Activated T-helper 1 cell treated with anti-CD3 and anti-CD28 coated beads, Interleukin-12 subunit alpha, Interleukin-12 subunit beta, Interleukin-2, Interleukin-4 antibody, amounts not matched to agents 30 ng/mL and 10 ng/mL and 1 ng/mL, durations not matched to agents 14 hours and 24 hours and 36 hours (primary cell): ENCODE measurements around the gene BCR. TPM values are rescaled to one million over a fixed set of nuclear protein-coding genes. Genes with fewer than 3 reads are reported as not detected.

Experiments used
- DNase-seq: peaks from one replicate; pipeline ENCODE4 v3.0.0; 2021; ENCODE audit warnings: low spot score
- H3K27ac Mint-ChIP-seq: one replicate; pipeline ENCODE4 v1.8.0; 2021; ENCODE audit warnings: mild to moderate bottlenecking, mixed read lengths
- H3K27me3 Mint-ChIP-seq: one replicate; pipeline ENCODE4 v1.8.0; 2022; ENCODE audit warnings: mild to moderate bottlenecking, moderate library complexity, mixed read lengths; ENCODE audit not compliant: insufficient read depth
- H3K36me3 Mint-ChIP-seq: one replicate; pipeline ENCODE4 v1.8.0; 2021; ENCODE audit warnings: low read depth, mixed read lengths
- H3K4me1 Mint-ChIP-seq: one replicate; pipeline ENCODE4 v1.8.0; 2021; ENCODE audit warnings: low read depth, mixed read lengths
- H3K4me3 Mint-ChIP-seq: one replicate; pipeline ENCODE4 v1.8.0; 2021; ENCODE audit warnings: mild to moderate bottlenecking, moderate library complexity, mixed read lengths
- H3K9me3 Mint-ChIP-seq: one replicate; pipeline ENCODE4 v1.8.0; 2021; ENCODE audit warnings: mixed read lengths
- intact Hi-C: fragments of 100-400 bp; cut with micrococcal nuclease; formaldehyde crosslinking; loops from one replicate; pipeline ENCODE4 v1.15.1; 2024
- total RNA-seq: library from RNA; stranded (reverse); gene quantifications from 2 replicates; pipeline ENCODE4 v1.2.3, GENCODE V29; 2022

Gene BCR
- total RNA-seq, 1 donor from 2014 or later = 56.8 TPM

DNA sequence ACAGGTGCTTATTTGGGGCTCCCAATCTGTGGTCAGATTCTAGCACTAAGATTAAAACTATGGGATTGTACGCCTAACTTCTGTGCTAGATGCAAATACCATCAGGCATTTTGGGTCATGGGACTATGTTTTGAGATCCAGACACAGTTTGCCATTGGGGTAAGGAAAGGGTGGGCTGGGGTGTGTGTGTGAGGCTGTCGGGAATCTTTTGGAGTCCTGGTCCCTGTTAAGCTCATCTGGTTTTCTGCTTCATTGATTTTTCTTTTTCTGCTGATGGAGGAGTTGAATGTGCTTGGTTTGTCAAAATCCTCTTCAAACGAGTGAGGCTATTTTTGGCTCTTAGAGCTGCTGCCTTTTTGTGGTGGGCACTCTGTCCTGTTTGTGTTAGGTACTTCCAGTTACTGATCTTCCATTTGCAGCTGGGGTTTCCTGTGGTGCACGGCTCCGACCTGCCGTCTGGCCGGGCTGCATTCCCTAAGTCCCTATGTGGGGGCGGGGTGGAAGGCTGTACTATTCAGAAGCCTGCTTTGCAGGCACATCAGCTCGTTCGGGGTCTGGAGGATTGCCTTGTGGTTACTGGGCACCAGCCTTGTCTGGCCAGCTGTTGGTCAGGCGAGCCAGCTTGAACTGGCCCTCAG, 2.9 kb downstream of the BCR start:
- no peaks in the 10 kb centered on the region for H3K9me3 Mint-ChIP-seq
- H3K4me3 Mint-ChIP-seq = peak overlapping the region; percentile 92
- DNase-seq = no peak
- H3K27me3 Mint-ChIP-seq = no peaks in the 10 kb centered on the region
- intact Hi-C loops = no loop called here
- H3K4me1 Mint-ChIP-seq = peaks cover 72% of the 10 kb centered on the region
- peaks cover 30% of the 10 kb centered on the region for H3K36me3 Mint-ChIP-seq
- peak overlapping the region; percentile 95 for H3K27ac Mint-ChIP-seq

DNA sequence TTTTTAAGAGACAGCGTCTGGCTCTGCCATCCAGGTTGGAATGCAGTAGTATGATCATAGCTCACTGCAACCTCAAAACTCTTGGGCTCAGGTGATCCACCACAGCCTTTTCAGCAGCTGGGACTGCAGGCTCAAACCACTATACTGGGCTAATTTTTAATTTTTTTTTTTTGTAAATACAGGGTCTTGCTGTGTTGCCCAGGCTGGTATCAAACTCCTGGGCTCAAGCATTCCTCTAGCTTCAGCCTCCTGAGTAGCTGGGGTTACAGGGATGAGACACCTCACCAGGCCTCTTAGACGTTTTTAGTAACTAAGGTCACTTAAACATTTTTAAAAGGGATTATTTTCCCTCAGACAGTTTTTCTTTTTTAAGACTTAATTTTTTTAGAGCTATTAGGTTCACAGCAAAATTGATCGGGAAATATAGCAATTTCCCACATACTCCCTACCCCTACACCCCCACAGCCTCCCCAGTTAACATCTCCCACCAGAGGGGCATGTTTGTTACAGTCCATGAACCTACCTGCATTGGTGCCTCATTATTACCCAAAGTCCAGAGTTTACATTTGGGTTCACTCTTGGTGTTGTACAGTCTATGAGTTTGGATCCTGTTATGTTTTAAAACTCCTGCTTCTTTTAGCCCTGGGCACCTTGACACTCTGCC, 3.9 kb downstream of the BCR start:
- Mint-ChIP-seq H3K27me3 (no peaks in the 10 kb centered on the region), H3K4me3 (peak overlapping the region; percentile 92), H3K9me3 (no peaks in the 10 kb centered on the region), H3K36me3 (peaks cover 30% of the 10 kb centered on the region), H3K4me1 (peaks cover 62% of the 10 kb centered on the region), H3K27ac (peak overlapping the region; percentile 89)
- DNase-seq = no peak
- intact Hi-C loops = no loop called here

DNA sequence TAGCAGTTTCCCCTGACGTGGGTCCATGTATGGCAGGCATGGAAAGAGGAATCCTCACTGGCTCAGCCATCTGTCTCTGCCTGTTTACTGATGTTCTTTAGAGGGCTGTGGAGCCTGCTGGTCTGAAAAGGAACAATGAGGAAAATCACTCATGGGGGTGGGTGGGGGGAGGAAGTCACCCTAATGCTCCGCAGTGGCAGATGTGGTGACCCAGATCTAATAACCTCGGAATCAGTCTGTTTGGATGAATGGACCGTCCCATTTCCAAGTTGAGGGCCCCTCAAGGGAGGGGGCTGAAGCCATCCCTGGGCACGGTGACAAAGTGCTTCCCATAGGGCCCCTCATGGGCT, 4.4 kb downstream of the BCR start:
- Mint-ChIP-seq H3K27ac (peak overlapping the region; percentile 89), H3K27me3 (no peaks in the 10 kb centered on the region), H3K4me3 (peak overlapping the region; percentile 92), H3K4me1 (peaks cover 60% of the 10 kb centered on the region), H3K36me3 (peaks cover 30% of the 10 kb centered on the region), H3K9me3 (no peaks in the 10 kb centered on the region)
- DNase-seq = no peak
- intact Hi-C loops = no loop called here

DNA sequence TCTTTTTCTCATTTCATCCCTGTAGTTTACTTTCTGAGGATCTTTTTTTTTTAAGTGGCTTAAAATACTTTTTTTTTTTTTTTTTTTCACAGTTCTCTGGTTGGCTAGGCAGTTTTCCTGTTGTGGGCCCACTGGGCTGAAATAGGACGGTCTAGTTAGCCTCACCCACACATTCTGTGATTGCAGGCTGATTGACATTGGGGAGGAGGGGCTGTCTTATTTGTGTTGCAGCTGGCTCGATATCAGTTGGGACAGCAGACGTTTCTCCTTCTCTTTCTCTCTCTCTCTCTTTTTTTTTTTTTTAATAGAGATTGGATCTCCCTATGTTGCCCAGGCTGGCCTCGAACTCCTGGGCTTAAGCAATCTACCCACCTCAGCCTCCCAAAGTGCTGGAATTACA, 6.9 kb downstream of the BCR start:
- no peaks in the 10 kb centered on the region for H3K9me3 Mint-ChIP-seq
- no peak overlapping the region for H3K4me3 Mint-ChIP-seq
- no peak overlapping the region for H3K27ac Mint-ChIP-seq

DNA sequence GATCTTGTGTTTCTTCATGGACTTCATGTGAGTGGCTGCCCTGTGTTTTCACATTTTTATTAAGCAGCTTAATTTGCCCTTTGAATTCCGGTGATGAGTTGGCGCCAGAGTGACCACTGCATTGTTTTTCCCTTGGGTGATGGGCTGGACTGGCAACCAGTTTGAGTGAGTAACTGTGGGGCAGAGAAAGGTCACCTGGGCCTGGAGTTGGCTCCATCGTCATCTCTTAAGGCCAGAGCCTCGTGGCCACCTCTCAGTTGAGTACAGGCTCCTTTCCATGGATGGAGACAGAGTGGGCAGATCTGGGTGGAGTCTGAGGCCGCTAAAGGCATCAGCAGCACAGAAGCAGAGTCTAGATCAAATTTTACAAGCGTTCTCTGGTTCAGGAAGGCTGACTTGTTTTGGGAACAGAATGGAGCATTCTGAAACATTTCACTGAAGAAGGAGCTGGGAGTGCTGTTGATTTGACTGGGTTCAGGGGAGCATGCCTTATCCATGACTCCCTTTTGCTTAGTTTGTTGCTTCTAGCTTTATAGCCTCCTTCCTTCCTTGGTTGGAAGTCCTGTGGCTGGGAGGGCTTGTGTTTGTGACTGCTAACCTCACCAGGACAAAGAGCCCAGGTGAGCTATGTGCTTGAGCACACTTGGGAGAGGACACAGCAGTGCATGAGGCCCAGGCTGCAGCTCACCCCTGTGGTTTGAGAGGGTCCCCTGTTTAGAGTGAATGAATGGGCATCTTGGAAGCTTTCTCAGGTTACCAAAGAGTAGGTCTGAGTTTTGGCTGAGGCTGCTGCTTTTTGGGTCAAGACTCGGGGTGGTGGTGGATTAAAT, 7.8 kb downstream of the BCR start:
- Mint-ChIP-seq H3K36me3 (peaks cover 24% of the 10 kb centered on the region), H3K4me3 (no peak overlapping the region), H3K9me3 (no peaks in the 10 kb centered on the region), H3K27me3 (no peaks in the 10 kb centered on the region), H3K4me1 (peaks cover 59% of the 10 kb centered on the region), H3K27ac (peak overlapping the region; percentile 48)
- intact Hi-C loops = no loop called here
- no peak for DNase-seq

More for the DNA sequence above, 6.9 kb downstream of the BCR start:
- no peak for DNase-seq
- H3K27me3 Mint-ChIP-seq = no peaks in the 10 kb centered on the region
- intact Hi-C loops = no loop called here
- H3K4me1 Mint-ChIP-seq = peaks cover 68% of the 10 kb centered on the region
- peaks cover 29% of the 10 kb centered on the region for H3K36me3 Mint-ChIP-seq

DNA sequence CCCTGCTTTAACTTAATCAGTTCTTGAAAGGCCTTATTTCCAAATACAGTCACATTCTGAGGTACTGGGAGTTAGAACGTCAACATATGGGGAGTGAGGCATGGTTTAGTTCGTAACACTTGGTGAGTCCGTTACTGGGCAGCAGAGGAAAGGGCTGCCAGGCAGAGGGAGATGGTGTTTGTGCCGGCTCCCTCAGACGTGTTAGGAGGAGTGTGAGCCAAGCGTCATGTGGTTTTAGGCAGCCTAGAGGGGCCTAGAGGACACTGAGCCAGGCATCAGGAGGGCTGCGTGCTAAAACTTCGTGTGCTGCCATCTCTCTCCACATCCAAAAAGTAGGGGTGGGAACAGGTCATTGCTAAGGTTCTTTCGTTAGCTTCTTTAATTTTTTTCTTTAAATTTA, 10.2 kb downstream of the BCR start:
- DNase-seq = no peak
- intact Hi-C loops = no loop called here
- Mint-ChIP-seq H3K36me3 (peaks cover 16% of the 10 kb centered on the region), H3K9me3 (no peaks in the 10 kb centered on the region), H3K4me1 (peaks cover 36% of the 10 kb centered on the region), H3K27me3 (no peaks in the 10 kb centered on the region), H3K4me3 (no peak overlapping the region), H3K27ac (no peak overlapping the region)

DNA sequence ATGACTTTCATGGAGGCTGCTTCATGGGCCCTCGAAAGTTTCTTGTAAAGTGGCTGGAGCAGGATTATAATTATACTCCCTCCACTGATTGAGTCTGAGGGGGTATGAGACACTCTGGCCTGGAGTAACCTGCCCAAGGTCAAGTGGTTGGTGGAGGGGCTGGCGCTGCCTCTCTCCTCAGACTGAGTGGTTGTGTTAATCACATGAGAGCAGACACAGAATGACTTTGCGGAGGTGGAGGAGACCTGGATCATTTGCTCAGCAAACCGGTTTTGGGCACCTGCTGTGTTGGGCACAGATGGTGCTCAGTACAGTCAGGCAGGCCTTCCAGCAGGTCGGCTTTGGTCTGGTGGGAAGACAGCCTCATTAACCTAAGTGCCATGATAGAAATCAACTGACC, 11.8 kb downstream of the BCR start:
- Mint-ChIP-seq H3K36me3 (peaks cover 10% of the 10 kb centered on the region), H3K27ac (no peak overlapping the region), H3K4me3 (no peak overlapping the region), H3K27me3 (no peaks in the 10 kb centered on the region), H3K4me1 (peaks cover 23% of the 10 kb centered on the region), H3K9me3 (no peaks in the 10 kb centered on the region)
- no peak for DNase-seq
- intact Hi-C loops = no loop called here

DNA sequence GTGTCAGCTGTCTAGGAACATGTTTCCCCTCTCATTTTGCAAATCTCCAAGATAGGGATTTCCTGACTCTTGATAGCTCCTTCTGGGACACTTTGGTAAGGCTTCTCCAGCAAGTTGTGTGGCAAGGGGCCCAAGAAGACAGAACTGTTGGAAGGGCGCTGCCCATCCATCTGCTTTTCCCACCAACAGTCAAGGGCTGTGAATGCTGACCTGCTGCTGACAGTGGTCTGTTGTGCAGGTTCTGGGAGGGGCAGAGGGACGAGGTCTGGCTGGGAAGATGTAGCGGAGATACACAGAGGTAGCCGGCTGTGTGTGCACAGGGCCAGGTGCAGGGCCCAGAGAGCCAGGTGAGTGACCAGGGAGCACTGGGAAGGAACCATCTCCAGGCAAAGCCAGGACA, 12.2 kb downstream of the BCR start:
- Mint-ChIP-seq H3K4me1 (peaks cover 19% of the 10 kb centered on the region), H3K36me3 (peaks cover 10% of the 10 kb centered on the region), H3K27ac (no peak overlapping the region), H3K4me3 (no peak overlapping the region), H3K9me3 (no peaks in the 10 kb centered on the region), H3K27me3 (no peaks in the 10 kb centered on the region)
- DNase-seq = no peak
- intact Hi-C loops = no loop called here

DNA sequence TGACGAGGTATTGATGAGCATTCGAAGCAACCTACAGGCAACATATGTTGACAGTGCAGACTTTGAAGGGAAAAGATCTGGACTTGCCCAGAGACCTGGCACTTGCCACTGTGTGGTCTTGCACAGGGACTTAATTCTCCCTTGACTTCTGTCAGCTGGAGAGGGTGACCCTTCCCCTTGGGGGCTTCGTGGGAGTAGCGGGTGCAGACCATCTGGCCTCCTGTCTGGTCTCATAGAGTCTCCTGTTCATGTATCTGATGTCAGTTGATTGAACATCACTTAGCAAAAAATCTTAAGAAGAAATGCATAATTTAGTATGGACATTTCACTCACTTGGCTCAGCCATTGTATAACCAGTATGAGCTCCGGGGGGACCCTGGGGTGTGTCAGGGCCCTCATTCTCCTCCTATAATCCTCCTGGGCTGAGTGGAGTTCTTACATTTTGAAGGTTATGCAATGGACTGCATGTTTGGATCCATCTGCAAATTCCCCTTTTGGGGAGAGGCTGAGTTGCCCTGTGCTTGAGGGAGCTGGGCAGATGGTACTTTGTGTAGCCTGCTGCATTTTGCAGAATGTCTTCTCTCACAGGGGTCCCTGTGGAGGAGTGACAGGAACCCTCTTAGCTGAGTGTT, 13.0 kb downstream of the BCR start:
- Mint-ChIP-seq H3K9me3 (no peaks in the 10 kb centered on the region), H3K27me3 (no peaks in the 10 kb centered on the region), H3K4me3 (no peak overlapping the region), H3K27ac (no peak overlapping the region), H3K4me1 (peaks cover 12% of the 10 kb centered on the region), H3K36me3 (peaks cover 7% of the 10 kb centered on the region)
- intact Hi-C loops = no loop called here
- no peak for DNase-seq

DNA sequence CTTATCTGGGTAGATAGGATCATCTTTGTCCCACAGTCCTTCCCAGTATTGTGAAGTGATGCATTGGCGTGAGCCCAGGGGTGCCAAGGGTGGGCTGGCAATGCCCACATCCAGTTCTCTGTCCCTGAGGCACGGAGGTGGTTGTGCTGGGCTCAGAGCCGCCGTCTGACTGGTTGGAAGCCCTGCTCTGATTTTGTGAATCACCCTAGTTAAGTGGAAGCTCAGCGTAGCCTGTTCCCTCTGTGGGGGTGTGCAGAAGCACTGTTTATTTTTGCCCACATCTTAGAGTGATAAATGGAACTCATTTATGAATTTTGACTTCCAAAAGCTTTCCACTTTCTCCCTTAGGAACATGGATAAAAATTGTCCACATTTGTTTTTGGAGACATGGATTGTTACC, 13.6 kb downstream of the BCR start:
- H3K4me1 Mint-ChIP-seq = peaks cover 12% of the 10 kb centered on the region
- H3K27me3 Mint-ChIP-seq = no peaks in the 10 kb centered on the region
- H3K9me3 Mint-ChIP-seq = no peaks in the 10 kb centered on the region
- intact Hi-C loops = no loop called here
- H3K27ac Mint-ChIP-seq = no peak overlapping the region
- no peak for DNase-seq
- no peak overlapping the region for H3K4me3 Mint-ChIP-seq
- peaks cover 7% of the 10 kb centered on the region for H3K36me3 Mint-ChIP-seq

DNA sequence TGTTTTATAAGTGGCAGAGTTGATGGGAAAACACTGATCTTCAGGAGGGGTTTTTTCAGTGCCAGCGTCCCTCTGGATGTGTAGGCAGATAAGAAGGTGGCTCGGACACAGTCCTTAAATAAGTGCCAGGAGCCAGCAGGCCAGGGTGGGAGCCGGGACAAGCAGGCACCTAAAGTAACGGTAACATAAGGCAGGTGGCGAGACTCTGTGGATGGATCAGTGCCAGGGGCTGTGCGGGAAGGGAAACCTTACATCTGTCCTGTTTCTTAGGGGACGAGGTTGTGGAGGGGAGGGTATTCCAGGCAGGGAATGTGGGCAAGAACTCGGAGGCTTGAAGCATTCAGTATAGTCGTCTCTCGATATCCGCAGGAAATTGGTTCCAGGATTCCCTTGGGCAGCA, 15.9 kb downstream of the BCR start:
- intact Hi-C loops = no loop called here
- Mint-ChIP-seq H3K36me3 (peaks cover 6% of the 10 kb centered on the region), H3K27ac (no peak overlapping the region), H3K9me3 (no peaks in the 10 kb centered on the region), H3K4me1 (peaks cover 10% of the 10 kb centered on the region), H3K4me3 (no peak overlapping the region), H3K27me3 (no peaks in the 10 kb centered on the region)
- no peak for DNase-seq

DNA sequence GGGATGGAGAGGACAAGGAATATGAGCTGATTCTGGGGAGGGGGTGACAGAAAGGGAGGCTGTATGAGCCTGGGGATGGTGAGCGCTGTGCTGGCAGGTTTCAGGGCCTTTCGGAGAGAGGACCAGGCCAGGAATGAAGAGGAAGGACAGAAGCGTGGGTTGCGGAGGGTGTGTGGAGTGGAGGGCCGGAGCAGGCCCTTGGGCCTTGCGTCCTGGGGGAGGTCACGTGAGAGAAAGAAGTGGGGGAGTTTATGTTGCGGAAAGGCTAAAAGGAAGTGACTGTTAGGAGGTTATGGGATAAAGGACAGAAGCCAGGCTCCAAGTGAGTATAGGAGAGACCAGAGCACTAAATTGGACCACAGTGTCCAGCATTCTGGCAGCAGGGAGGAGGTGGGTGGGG, 17.5 kb downstream of the BCR start:
- H3K36me3 Mint-ChIP-seq = peaks cover 3% of the 10 kb centered on the region
- no peak for DNase-seq
- peaks cover 6% of the 10 kb centered on the region for H3K4me1 Mint-ChIP-seq
- H3K9me3 Mint-ChIP-seq = no peaks in the 10 kb centered on the region
- H3K4me3 Mint-ChIP-seq = no peak overlapping the region
- H3K27ac Mint-ChIP-seq = no peak overlapping the region
- no peaks in the 10 kb centered on the region for H3K27me3 Mint-ChIP-seq
- intact Hi-C loops = no loop called here

DNA sequence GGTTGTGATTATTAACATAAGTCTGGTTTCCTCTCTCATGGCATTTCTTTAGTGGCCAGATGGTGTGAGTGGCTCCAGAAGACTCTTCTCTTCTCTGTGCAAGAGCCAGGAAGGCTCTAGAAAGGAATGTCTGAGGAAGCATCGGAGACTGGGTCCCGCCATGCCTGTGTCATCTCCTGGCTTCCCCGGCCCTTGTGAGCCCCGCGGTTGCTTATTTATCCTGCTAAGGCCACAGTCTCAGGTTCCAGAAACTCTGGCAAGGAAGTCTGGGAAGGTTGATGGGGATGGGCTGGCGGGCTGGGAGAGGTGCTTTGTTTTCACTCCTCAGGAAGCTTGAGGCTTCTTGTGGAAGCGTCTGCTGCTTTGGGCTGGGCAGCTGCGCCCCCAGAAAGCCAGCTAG, 18.9 kb downstream of the BCR start:
- no peak overlapping the region for H3K4me3 Mint-ChIP-seq
- peaks cover 9% of the 10 kb centered on the region for H3K36me3 Mint-ChIP-seq
- peaks cover 9% of the 10 kb centered on the region for H3K4me1 Mint-ChIP-seq
- H3K9me3 Mint-ChIP-seq = no peaks in the 10 kb centered on the region
- H3K27ac Mint-ChIP-seq = no peak overlapping the region
- H3K27me3 Mint-ChIP-seq = no peaks in the 10 kb centered on the region
- intact Hi-C loops = no loop called here
- no peak for DNase-seq
